HTR-8/SVneo (cell line): Measurements from ENCODE around the gene FOXP1.

Experiments used
- DNase-seq: peaks from one replicate; pipeline ENCODE4 v3.0.0; 2011; ENCODE audit warnings: low spot score, mixed read lengths; ENCODE audit not compliant: insufficient read length
- FAIRE-seq: peaks from 2 replicates; lab custom pipeline; 2011; peaks lifted over from hg19 to GRCh38; lab: Jason Lieb, UNC

FOXP1 gene

DNA sequence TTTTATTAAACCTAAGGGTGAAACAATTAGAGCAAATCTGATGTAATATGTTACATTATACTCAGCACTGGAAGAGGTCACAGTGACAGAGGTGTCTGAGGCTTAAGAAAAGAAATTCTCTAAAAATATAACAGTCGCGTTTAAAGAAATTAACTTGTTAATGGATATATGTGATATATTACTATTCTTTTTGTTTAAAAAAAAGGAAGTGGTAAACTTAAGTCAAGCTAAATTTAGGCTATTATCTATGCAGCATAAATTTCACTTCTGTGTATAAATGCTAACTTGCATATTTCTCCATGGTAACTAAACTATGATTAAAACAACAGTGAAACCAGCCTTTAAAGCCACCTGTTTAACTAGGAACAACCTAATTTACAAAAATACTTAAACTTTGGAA lies 191.3 kb downstream of the FOXP1 start:
- no peak for FAIRE-seq
- no peak for DNase-seq

DNA sequence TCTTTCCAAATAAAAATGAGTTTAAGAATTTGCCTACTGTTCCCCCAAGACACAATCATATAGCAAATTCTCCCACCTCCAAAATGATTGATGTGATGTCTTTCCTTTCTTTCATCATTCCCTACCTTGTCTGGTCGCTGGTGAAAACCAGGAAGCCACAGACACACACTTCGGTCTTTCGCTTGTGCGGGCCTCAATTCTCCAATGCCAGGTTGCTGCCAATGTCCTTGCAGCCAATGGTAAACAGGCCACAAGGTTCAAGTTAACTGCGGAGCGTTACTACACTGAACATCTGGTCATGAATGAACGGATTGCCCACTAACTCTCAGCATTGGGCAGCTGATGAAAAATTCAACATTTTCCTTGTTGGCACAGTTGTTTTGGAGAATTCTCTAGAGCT lies 192.2 kb downstream of the FOXP1 start:
- DNase-seq: no peak
- no peak for FAIRE-seq

DNA sequence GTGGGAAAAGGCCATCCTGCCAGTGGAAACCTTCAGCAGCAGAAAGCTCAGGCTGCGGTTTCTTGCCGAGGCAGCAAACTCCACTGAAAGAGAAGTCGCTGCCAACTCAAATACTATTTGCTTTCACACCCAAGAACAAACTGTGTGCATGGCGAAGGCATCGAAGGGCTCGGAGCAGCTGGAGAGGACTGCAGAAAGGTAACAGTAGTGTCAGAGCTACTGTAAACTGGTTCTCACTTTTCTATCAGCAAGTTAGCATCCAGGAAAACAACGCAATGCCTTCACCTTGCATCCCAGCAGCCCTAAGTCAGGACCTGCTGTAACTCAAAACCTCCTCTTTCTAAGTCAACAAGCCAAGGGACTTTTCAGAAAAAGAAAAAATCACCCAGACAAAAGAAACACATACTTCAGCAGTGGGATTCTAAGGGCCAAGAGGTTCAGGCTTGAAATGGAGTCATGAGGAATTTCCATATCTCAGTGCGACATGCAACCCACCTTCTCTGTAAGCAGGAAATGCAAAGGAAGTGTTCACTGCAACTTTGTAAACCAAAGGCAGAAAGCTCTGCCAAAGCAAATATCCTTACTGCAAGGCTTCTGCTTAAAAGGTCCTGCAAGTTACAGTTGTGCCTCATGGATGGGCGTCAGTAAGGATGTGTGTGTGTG lies 193.5 kb downstream of the FOXP1 start:
- no peak for DNase-seq
- no peak for FAIRE-seq

DNA sequence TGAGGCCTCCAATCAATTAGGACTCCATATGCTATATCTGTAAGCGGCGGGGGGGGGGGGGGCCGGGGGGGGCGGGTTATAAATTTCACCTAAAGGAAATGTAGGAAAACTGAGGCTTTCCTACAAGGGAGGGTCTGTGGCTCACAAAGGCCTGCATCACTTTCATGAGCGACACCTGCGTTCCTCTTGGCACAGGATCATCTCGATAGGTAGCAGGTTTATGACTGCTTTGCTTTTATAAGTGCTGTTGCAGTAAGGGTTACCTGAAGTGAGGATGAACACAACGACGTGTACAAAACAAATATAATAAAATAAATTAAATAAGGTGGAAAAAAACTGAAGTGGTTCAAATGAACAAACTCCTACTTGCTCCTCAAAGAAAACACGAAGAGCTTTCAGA lies 194.3 kb downstream of the FOXP1 start:
- FAIRE-seq (no peak), DNase-seq (no peak)

DNA sequence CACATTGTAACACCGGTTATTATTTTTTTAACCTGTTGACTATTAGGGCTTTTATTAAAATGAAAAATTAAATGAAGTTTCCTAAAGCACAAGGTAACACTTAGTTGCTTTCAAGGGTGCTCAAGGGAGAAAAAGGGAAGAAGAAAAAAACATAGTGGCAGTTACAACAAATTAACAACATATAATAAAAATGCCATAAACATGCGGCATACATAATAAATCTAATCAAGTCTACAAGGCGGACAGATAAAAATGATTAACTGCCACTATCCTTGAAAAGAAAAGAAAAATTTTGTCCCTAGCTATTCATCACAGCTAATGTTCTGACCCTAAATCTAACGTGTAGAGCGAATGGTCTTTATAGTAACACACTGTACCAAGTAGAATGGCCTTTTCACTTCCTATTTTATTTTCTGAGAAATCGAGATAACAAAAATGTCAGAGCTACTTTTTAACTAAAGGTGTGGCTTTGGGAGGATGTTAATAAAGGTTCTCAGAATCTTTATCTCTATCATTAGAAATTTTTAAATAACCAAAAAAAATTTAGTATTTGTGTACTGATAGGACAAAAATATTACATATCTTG lies 194.9 kb downstream of the FOXP1 start:
- FAIRE-seq (no peak), DNase-seq (no peak)

DNA sequence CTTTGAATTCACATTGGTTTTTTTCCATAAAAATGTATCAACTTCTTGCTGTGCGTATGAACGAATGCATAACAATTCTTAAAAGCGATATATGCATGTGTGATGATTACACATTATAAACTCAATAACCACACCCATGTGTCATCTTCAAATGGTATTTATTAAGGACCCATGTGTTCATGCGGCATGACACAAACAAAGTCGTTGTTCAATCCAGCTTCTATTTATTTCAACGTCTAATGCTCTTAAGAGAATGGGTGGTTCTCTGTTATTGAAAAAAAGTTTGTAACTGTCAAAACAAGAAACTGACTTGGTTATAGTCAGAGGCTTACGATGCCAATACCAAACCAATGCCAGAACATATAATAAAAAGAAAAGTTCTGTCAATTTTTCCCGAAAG lies 195.9 kb downstream of the FOXP1 start:
- DNase-seq (no peak), FAIRE-seq (no peak)

DNA sequence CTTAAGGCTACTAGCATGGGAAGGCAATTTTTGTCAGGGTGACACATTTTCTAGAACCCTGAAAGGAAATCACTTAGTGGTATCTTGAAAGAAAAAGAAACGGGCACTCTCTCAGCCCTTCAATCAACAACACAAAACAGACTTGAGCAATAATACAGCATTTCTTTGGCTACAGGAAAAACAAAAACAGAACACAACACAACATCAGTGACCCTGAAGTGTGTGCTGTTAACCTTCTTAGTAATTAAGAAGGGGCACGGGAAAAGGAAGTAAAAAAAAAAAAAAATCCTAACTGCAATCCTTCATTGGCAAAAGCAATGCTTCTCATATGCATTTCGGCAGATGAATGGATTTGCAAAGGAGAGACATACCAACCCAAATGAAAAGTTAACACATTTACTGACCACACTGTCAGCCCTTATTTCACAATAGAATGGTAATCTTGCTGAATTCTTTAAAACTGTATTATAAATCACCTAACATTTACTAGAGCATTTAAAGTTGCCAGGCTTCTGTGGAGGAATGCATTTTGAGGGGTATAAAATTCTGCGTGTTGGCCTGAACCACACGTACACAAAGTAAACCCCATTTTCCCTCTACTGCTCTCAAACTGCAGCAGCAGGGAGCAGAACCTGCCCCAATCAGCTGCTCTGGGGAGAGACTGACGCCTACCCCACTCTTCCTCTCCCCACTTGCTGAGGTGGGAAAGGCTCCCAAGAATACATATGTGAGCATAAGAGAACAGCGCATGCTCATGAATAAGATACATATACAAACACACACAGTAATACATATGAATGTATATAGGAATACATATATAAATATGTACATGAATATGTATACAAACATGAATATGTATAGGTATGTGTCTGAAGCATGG lies 198.5 kb downstream of the FOXP1 start:
- DNase-seq (no peak), FAIRE-seq (no peak)

DNA sequence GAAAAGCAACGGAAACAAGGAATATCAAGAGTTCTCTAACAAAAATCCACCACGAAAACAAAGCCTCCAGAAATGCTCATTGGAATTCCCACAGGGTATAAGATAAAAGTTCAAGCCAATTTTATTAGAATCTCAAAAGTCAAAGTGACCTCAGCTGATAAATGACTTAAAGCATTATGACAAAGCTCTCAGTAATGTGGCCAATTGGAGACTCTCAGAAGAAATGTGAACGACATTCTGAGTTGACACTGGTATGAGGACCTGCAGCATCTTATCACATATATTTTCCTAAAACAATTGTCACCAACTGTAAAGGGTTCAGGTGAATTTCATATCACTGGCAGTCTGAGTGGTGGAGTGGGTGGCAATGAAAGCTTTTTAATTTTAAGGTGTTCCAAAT lies 199.1 kb downstream of the FOXP1 start:
- FAIRE-seq (no peak), DNase-seq (no peak)

DNA sequence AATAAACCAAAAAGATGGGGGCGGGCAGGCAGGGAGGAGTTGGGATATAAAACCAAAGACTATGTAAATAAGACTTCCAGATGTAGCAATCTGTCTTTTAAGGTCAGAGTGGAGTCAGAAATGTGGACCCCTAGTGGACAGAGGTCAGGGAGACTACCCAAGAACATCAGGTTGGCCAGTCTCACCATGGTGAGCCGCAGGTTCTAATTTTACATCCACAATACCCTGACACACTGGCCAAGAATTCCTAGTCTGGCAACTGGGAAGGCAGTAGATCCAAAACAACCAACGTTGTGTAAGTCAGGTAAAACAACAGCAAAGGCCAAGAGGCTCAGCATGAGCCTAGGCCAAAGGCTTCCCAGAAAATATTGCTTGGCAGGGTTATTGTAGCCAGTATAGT lies 203.4 kb downstream of the FOXP1 start:
- DNase-seq: no peak
- FAIRE-seq: no peak

DNA sequence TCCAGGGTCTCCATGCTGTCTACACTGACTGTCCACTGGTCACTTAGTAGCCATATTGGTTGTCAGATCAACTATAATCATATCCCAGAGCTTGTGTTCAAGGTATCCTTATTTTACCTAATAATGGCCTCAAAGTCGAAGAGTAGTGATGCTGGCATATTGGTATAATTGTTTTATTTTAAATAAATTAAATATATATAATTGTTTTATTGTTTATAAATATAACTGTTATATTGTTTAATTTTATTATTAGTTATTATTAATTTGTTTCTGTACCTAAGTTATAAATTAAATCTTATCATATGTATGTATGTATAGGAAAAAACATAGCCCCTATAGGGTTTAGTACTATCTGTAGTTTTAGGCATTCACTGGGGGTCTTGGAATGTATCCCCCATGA lies 205.0 kb downstream of the FOXP1 start:
- DNase-seq (no peak), FAIRE-seq (no peak)

DNA sequence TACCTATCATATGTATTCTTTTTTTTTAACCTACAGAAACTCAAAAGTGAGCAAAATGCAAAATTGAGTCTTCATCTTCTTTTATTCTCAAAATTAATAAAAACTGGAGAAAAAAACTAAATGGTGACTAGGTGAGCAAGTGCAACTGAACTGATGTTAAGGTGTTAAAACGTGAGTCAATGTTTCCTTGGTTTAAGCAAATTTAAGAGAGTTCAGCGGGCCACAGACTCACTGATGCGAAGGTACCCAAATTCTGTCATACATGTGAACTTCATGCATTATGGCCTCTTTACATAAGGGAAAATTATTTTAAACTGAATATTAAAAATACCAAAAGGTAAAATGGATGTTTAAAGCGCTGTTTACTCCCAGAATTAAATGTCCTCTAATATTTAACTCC lies 206.6 kb downstream of the FOXP1 start:
- no peak for DNase-seq
- FAIRE-seq: no peak

DNA sequence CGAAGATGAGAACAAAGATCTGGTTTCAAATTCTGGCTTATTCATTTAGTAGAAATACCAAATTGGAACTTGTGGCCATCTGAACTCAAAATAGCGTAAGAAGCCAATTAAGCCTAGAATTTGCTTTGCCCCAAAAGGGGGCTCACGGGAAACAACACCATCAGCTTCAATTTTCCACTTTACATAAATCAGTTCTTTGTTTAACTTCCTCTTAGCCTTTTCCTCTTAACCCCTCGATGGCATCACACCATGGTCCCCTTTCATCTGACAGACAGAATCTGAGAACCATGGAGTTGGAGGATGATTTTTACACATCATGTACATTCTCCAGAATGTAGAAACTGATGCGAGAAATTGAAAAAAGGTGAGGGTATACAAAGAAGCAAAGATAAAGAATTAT lies 207.0 kb downstream of the FOXP1 start:
- FAIRE-seq (no peak), DNase-seq (no peak)

DNA sequence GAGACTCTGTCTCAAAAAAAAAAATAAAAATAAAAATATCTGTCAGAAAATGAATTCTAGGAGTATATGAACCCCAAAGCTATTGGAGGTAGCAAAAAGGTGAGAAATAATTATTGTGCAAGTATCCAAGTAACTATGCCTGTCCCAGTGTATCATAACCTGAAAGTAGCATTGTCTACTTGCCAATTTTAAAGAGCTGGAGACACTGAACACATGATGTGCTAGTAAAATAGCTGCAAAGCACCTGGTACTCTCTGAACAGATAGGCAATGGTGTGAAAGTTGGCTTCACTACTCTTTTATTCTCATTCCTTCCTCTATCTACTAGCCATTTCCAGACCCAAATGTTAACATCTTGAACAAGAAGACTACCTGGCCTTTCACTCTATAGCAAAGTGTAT lies 208.9 kb downstream of the FOXP1 start:
- no peak for FAIRE-seq
- DNase-seq: no peak

DNA sequence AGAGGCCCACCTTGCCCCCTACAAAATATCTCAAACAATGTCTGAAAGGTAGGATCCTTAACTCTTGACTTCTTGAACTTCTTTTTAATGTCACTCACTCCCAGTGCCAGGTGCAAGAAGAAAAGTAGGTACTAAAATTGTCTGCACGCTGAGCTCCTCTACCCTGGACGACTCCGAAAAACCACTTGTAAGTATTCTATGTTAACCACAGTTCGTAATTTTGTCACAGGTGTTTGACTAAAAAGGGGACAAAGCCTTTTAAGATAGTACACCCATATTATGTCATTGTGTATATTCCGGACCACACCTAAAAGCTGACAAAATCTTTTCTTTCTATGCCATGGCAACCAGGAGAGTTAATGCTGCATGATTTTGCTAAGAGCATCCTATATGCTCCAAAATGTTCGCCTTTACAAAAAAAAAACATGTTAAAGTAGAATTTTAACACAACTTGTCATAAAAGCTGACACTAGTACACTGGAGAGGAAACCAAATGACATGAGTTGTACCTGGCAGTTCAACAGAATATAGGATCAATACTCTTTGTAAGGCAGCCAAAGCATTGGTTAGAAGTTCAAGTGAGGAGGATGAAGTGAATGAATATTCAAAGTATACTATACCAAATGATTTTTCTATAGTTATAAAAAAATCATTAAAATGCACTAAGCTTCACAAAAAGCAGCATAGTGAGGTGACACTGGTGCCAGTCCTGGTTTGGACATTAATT lies 210.5 kb downstream of the FOXP1 start:
- DNase-seq (no peak), FAIRE-seq (no peak)

DNA sequence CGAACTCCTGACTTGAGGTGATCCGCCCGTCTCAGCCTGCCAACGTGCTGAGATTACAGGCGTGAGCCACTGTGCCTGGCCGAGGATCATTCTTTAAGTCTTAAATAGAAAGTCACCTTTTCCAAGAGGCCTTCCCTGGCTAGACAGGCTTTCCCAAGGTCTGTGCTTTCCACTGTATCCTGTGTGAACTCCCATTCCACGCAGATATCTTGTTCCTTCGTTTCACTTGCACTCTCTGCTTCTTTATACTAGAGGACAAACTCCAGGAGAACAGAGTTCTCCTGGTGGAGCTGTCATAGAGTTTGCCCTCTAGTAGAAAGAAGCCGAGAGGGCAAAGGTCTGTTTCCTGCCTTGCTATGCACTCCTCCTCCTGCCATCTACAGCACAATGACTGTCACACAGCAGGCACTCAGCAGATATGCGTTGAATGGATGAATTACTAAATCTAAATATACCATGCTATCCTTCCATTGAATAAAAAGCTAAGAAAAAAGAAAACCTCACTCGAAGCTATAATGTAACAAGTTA lies 211.2 kb downstream of the FOXP1 start:
- DNase-seq (no peak), FAIRE-seq (no peak)

DNA sequence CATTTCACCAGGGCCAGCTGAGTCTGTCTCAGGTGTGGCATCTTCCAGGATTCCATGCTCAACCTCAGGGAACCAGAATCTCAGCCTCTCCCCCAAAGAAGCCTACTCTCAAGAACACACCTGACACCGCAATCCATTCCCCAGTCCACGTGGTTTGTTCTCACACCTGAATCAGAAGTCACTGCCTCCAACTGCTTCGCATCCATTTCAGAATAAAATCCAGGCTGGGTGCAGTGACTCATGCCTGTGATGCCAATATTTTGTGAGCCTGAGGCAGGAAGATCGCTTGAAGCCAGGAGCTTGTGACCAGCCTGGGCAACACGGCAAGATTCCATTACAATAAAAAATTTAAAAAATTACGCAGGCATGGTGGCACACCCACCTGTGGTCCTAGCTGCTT lies 212.2 kb downstream of the FOXP1 start:
- DNase-seq: no peak
- no peak for FAIRE-seq

DNA sequence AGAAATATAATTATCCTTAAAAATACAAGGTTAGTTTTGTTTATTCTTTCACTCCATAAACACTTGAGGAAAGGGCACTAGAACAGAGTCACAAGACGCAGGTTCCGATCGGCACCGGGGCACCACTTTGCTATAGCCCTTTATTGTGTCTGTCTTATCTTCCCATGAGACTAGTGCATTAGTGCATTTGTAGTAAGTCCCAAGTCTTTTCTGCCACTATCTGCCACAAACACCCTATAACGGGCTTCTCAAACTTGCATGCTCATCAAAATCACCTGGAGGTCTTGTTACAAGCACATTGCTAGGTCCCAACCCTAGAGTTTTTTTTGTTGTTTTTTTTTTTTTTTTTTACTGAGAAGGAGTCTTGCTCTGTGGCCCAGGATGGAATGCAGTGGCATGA lies 213.1 kb downstream of the FOXP1 start:
- no peak for DNase-seq
- FAIRE-seq: no peak

DNA sequence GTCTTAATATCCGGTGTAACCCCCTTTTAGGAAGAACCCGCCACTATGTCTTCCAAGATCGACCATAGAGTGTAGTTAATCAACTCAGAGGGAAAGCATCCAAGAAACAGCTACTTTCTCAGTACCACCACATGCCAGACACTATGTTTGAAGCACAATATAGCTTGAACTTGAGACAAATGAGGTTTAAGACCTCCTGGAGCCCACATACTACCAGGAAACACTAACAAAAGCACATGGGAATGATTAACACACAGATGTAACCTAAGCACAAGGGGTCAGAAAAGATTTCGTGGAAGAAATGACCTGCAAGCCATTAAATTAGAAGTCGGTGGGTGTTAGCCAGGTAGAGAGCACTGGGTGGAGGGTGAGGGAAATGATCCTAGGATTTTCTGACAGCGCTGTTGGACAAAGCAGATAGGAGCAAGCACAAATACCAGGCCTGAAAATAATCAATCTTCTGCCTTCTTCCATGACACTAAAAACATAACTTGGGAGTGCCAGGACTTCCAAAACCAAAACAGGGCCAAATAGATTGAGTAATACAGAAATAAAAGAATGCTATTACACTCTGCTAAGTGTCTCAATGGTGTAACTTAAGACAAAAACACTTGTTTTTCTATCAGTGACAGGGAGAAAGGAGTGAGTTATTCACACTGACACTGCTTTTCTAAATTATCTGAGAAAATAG lies 213.7 kb downstream of the FOXP1 start:
- DNase-seq: no peak
- FAIRE-seq: no peak

DNA sequence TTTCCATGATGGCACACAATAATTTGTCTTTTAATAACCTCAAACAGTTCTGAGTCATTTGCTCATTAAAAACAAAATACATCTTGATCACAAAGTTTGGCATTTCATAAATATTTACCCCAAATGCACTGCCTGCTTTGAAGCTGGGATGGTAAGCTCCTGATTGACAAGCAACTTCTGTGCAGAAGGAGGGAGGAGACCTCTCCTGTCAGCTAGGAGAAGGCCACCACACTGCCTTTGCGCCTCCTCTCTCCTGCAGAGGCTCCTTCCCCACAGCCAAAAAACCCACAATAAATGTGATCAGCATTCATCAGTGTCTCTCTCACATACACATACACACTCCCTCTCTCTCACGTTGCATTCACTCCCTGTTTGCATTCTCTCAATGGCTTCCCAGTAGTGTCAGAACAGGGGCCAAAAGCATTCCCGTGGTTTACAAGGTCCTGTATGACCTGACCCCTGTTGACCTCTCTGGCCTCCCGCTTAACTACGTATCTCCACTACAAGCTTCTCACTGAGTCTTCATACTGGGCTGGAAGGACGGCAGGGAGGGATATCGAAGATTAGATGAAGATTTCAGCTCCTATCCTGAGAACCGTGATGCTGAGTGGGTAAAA lies 216.4 kb downstream of the FOXP1 start:
- DNase-seq: no peak
- FAIRE-seq: no peak
